Fibroblast of skin of left quadriceps (primary cell): ENCODE results near the gene SELENOK.

Experiments
- DNase-seq, 2 experiments: peaks; one replicate each; pipeline ENCODE4 v3.0.0-alpha.2; 2013; ENCODE audit warnings: low read depth in 2 of 2

The SELENOK gene

DNA sequence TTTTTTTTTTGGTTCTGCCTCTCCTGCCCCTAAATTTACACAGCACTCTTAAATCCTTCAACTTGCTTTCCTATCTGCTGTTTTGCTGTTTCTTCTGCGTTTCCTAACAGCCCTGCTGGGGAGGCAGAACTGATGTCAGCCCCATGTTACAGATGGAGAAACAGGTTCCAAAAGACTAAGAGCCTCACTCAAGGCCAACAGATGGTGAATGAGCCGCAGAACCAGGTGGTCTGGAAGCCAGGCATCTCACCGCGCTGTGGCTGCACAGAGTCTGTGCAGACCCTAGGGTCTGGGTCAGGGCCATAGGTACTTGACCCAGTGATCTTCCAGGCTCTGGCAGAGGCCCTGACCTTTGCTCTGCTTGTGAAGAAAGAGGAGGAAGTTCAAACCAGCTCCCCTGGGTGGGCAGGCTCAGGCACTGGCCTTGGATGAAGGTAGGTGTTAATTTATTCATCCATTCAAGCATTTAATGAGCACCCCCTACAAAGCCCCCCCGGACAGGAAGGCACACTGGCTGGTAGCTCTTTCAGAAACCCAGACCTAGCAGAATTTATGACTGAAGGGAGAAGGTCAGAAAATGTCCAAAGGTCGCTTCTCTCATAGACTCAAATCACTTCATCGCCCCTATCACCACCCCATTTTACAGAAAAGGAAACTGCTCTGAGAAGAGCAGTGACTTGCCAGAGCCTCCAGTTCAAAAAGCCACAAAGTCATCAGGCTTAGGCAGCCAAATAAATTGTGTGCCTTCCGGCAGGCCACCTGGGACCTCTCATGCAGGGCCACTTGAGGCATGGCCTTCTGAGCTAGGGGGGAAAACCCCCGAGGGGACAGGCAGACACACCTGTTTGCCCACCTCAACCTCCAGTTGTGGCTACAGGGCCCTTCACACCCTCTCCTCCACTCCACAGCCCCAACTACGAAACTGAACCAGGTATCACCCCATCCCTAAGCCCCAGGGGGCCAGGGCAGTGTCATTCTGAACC lies 48.2 kb downstream of the SELENOK start:
- no peak for DNase-seq

DNA sequence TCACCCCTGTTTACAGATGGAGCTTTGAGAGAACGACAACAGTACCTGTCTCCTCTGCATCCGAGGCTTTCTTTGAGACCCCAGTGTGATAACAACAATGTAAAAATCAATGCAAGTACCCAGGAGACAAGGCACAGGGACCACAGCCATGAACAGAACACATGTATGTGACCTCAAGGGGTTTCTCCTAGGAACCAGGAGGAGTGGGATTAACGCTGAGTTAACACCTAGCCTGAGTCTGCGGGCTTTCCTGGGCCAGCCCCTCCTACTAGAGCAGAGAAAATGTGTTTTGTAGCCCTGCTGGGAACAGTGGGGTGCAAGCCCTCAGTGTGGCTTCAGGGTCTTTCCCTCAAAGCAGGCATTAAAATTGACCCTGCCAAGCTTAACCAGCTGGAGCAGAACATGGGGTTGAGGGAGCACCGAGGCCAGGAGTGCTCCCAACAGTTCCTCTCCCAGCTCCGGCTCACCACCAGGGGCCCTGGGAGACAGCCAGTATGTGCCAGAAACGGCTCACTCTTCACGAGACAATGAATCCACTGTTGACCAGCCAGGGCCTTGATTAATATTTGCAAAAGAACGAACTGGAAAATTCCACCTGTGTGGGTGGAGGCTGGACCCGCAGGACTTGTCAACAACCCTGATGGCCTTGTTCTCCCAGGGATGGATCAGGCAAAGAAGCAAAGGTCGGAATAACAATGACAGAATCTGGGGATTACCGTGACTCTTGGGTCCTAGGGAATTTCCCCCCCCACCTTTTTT lies 49.0 kb downstream of the SELENOK start:
- DNase-seq = no peak

DNA sequence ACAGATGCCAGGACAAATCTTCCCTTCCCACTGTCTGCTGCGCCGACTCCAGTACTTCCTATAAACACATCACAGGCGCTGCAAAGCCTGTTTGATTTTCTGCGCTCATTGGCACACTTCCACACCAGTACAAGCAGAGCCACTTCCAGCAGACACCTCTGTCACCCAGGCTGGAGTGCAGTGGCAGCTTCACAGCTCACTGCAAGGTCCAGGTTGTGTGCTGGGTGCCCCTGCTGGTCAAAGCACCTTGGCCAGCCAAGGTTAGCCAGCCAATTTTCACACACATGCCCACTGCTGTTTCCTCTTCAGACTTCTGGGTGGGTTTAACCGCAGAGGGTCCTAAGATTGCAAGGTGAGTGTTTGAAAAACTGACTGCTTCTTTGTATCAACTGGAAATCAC lies 50.4 kb downstream of the SELENOK start:
- DNase-seq = no peak

DNA sequence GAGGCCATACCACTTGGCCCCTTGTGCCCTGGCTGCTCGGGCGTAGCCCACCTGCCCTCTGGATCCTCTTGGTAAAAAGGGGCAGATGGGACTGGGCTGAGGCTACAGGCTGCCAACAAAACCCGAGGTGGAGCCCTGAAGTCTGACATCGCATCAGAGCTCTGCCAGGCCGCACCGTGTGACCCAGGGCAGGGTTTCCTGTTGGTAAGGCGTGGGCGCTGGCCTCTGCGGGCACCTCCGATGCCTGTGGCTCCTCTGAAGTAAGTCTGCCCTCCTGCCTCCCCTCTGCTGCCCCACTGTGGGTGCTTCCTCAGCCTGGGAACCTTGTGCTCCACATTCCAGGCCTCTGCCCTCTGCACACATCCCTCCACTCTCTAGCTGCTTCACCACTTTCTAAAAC lies 54.3 kb downstream of the SELENOK start:
- no peak for DNase-seq

DNA sequence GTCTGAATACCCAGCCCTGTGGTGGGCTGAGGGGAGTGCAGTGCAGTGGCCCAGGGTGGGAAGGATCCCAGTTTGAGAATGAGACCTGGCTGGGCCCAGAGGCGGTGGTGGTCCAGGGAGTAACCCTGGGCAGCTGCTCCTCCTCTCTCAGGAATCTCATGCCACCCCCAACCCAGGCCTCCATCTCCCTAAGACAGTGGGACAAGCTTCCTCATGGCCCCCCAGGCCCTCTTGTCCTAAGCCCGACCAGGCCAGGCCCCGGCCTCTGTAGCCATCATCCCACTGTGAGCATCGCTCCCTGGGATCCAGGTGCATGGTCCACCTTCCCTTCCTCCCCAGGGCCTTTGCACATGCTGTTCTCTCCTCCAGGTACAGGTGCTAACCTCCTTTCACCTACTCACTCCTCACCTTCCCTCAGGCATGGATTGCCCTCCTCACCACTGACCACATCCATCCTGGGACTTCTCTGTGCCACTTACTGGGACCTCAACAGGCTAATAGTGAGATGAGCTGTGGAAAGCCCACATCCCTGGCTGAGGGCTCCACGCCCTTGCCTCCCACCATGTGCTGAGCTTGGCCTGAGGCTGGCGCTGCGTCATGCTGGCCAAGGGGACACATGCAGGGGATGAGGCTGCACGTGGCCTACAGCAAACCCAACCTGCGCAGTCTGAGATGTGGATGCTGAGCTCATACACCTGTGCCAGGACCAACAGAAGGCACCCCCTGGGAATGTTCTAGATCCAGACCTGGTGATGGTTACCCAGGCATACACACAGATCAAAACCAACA lies 55.4 kb downstream of the SELENOK start:
- DNase-seq = no peak

DNA sequence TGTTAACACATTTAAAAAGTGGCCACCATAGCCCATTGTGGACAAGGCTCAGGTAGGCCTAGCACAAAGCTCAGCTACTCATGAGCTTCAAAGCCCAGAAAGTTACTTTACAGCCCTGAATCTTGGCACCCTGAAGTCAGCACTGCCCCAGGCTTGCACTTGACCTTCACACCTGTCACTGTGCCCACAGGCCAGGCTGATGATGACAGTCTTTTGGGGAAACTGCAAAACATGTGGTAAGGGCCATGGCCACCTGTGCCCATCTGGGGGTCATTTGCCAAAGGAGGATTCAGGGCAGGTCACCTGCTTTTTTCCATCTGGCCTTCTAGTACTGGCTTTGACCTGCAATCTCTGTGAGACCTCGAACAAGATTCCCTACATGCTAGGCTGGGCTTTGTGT lies 56.4 kb downstream of the SELENOK start:
- no peak for DNase-seq

DNA sequence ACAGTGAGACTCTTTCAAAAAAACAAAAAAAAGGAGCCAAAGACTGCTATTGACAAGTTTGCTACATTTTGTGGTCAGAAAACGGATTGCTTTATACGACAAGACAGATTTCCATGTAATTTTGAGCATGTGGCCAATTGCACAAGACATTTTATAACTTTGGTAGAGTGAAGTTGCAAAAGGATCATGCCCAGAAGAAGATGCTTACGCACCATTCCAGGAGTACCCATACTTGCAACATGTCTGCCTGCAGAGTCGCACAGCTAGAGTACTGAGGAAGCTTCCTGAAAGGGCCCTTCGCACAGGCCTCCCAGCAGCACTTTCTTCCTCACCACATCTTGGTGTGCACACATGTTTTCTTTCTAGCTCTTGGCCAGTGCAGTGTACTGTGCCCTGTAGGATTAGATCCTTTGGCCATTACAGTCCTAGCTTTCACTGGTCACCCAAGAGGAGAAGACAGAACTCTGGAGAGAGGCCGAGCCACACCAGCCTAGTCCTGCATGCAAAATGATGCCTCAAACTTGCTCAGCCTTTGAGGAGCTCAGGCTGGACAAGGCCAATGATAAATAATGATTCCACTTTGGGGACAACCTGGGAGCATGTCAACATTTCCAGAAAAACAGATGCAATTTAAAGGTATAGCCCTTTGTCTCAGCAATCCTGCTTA lies 57.1 kb downstream of the SELENOK start:
- no peak for DNase-seq
